ENCODE results near the gene IMPA2. TPM values are rescaled to one million over a fixed set of nuclear protein-coding genes. Genes with fewer than 3 reads are reported as not detected.

IMPA2 gene
- total and polyA plus RNA-seq, 2 of the 13 experiments (the other 11 are each of a cell fraction or from before 2014, with no cell fraction given) = 37.8 to 71.8 TPM

- TF ChIP-seq ZNF142 (CRISPR knock-in tag; IDR thresholded peaks at IDR 0.05) (0 out of 2 replicates have a peak, but pooled peaks have one; percentile 28), MED1 (CRISPR knock-in tag; IDR thresholded peaks at IDR 0.05) (peak; percentile 26; the same call in 1 of the 2 replicates), ATF3 (CRISPR knock-in tag; IDR thresholded peaks at IDR 0.05) (0 out of 2 replicates have a peak, but pooled peaks have one; percentile 2), HMGXB3 (CRISPR knock-in tag; IDR thresholded peaks at IDR 0.05; ENCODE audit: borderline replicate concordance) (0 out of 2 replicates have a peak, but pooled peaks have one; percentile 34), ARNTL (CRISPR knock-in tag; IDR thresholded peaks at IDR 0.05) (no peak), IRF2 (CRISPR knock-in tag; IDR thresholded peaks at IDR 0.05) (0 out of 2 replicates have a peak, but pooled peaks have one; percentile 58), ZNF451 (CRISPR knock-in tag; IDR thresholded peaks at IDR 0.05) (no peak), ZNF546 (CRISPR knock-in tag; conservative IDR thresholded peaks at IDR 0.05) (no peak), THAP7 (CRISPR knock-in tag; IDR thresholded peaks at IDR 0.05) (peak; percentile 46; the same call in 1 of the 2 replicates), MIER3 (CRISPR knock-in tag; IDR thresholded peaks at IDR 0.05; ENCODE audit: borderline replicate concordance) (0 out of 2 replicates have a peak, but pooled peaks have one; percentile 23), SRSF9 (IDR thresholded peaks at IDR 0.05; ENCODE audit: borderline replicate concordance, insufficient read depth, low read depth, low read length, poor library complexity, severe bottlenecking) (no peak), CC2D1A (CRISPR knock-in tag; IDR thresholded peaks at IDR 0.05) (no peak), ZNF501 (CRISPR knock-in tag; IDR thresholded peaks at IDR 0.05) (peak; percentile 32; the same call in 1 of the 2 replicates), HIVEP1 (CRISPR knock-in tag; IDR thresholded peaks at IDR 0.05) (no peak), ZFYVE20 (CRISPR knock-in tag; IDR thresholded peaks at IDR 0.05; ENCODE audit: borderline replicate concordance, low read depth) (no peak), RAD21 (CRISPR knock-in tag; IDR thresholded peaks at IDR 0.05) (peak; percentile 92), SALL1 (CRISPR knock-in tag; IDR thresholded peaks at IDR 0.05) (peak; percentile 32)
These were observed 14.3 kb downstream of the IMPA2 start (continued) for GRCh38 chr18:11995445-11996189.

Measured in HepG2 (cell line).